ENCODE results near the gene AMY2B. TPM values are rescaled to one million over a fixed set of nuclear protein-coding genes. Genes with fewer than 3 reads are reported as not detected.
"Not testable (repeated sequence)": the region's sequence is repeated elsewhere in the genome, so short reads cannot be mapped to it uniquely, and the experiment has no call there.

The AMY2B gene
- total and polyA plus RNA-seq, 7 donors = under 0.01 to 56.4 (median 50.1) TPM

DNA sequence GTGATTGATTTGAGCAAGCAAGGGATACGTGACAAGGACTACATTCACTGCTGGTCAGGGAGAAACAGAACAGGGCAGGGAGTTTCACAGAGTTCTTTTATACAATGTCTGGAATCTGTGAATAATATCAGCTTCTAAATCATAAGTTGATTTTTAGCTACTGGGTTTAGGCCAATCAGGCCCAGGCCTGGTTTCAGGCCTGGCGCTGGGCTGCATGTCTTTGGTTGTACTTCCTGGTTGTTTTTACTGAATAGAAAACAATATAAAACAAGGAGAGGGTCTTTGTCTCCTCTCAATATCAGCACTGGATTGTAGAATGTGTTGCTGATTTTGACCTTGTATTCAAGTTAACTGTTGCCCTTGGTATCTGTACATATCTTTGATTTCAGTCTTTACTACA is 45.0 kb downstream of the AMY2B start:
- intact Hi-C loops (cut with DNase I) = no loop called here
- Histone ChIP-seq H3K27me3 (no peaks in the 10 kb centered on the region), H3K4me3 (no peak overlapping the region), H3K36me3 (no peaks in the 10 kb centered on the region), H3K9me3 (no peaks in the 10 kb centered on the region), H3K4me1 (no peaks in the 10 kb centered on the region), H3K27ac (no peak overlapping the region)
- DNase-seq = no peak
- TF ChIP-seq CTCF (IDR thresholded peaks at IDR 0.05) (no peak), POLR2A (IDR thresholded peaks at IDR 0.05) (no peak), EP300 (IDR thresholded peaks at IDR 0.05) (no peak), POLR2AphosphoS5 (IDR thresholded peaks at IDR 0.05) (no peak)
- WGBS, 2 donors = 90 to 92% methylated on average over 2 of the region's 2 CpGs

- H3K27me3 ChIP-seq; H3K27ac ChIP-seq; DNase-seq; H3K36me3 ChIP-seq; H3K4me3 ChIP-seq; H3K9me3 ChIP-seq; H3K4me1 ChIP-seq; intact Hi-C loops (cut with DNase I): not testable (repeated sequence)
- WGBS, 2 donors = 88 to 91% methylated on average over 3 of the region's 3 CpGs
Measured at GRCh38 chr1:103616994-103617477, 45.6 kb downstream of the AMY2B start, which contains the start of gene AMY2A. TSS of gene AMY2A (plus strand) at chr1:103617427. CDS start at chr1:103617441, 14 bp downstream.

DNA sequence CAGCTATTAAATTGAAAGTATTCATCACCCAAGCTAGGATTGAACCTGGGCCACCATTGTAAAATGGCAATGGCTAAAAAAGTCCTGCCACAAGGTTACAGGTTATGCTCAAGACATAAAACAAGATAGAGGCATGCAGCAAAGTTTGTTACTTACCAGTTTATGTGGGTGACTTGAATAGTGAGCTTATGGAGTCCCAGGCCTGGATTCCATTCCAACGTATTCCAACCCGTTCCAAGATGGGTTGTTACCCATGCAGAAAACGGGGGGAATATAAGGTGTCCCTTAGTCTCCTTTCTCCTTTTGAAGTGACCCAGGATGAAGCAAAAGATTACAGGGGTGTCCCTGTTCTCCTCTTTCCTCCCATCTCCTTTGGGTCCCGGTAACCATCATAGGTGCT is 56.0 kb downstream of the AMY2B start:
- H3K4me3 ChIP-seq; intact Hi-C loops (cut with DNase I); H3K4me1 ChIP-seq; H3K36me3 ChIP-seq; H3K27ac ChIP-seq; H3K9me3 ChIP-seq; DNase-seq; H3K27me3 ChIP-seq: not testable (repeated sequence)
- WGBS, 2 donors = 84 to 94% methylated on average over 3 of the region's 4 CpGs

Other genes starting within 250 kb of the AMY2B start
- gene RNPC3, start 45.9 kb upstream of the AMY2B start, total RNA-seq = 10 to 100 TPM; 28.1 to 42.4 (median 34.9) TPM
- 10 to 100 TPM in 1 of 3 donors, 1 to 10 TPM in 2; 6.2 to 13.8 (median 7.2) TPM for gene RNPC3, start 45.9 kb upstream of the AMY2B start, polyA plus RNA-seq
- 1 to 10 TPM in 1 of 4 donors, not detected in 3; 8.4 TPM for gene AMY2A, start 45.8 kb downstream of the AMY2B start, total RNA-seq
- 1 to 10 TPM in 1 of 3 donors, not detected in 2; 1.8 TPM for gene AMY2A, start 45.8 kb downstream of the AMY2B start, polyA plus RNA-seq
- gene AMY1A, start 84.2 kb downstream of the AMY2B start, total RNA-seq = not detected
- gene AMY1A, start 84.2 kb downstream of the AMY2B start, polyA plus RNA-seq = not detected
- not detected for gene AMY1B, start 124.6 kb downstream of the AMY2B start, total RNA-seq
- gene AMY1B, start 124.6 kb downstream of the AMY2B start, polyA plus RNA-seq = not detected
- gene AMY1C, start 178.3 kb downstream of the AMY2B start, total RNA-seq = not detected
- not detected for gene AMY1C, start 178.3 kb downstream of the AMY2B start, polyA plus RNA-seq